ENCODE results near the gene RERE.
"Not testable (repeated sequence)": the region's sequence is repeated elsewhere in the genome, so short reads cannot be mapped to it uniquely, and the experiment has no call there.

RERE gene

GRCh38 chr1:8796812-8797211 lies 20.6 kb downstream of the RERE start:
- no peak for DNase-seq

- DNase-seq, result no peak
Measured at GRCh38 chr1:8794605-8795004, 22.8 kb downstream of the RERE start.

GRCh38 chr1:8791819-8792218 lies 25.6 kb downstream of the RERE start:
- DNase-seq, result no peak

GRCh38 chr1:8790987-8791386 lies 26.5 kb downstream of the RERE start:
- DNase-seq, result no peak

GRCh38 chr1:8790478-8790877 lies 27.0 kb downstream of the RERE start:
- no peak for DNase-seq

- no peak for DNase-seq
Measured at GRCh38 chr1:8789314-8790214, 27.9 kb downstream of the RERE start.

- DNase-seq, result no peak
Measured at GRCh38 chr1:8787218-8787617, 30.2 kb downstream of the RERE start.

GRCh38 chr1:8786204-8786603 lies 31.2 kb downstream of the RERE start:
- not testable (repeated sequence) for DNase-seq

GRCh38 chr1:8782955-8783354 lies 34.5 kb downstream of the RERE start:
- DNase-seq, result no peak

- no peak for DNase-seq
Measured at GRCh38 chr1:8782001-8782620, 35.3 kb downstream of the RERE start.

GRCh38 chr1:8780405-8780804 lies 37.0 kb downstream of the RERE start:
- DNase-seq, result no peak

GRCh38 chr1:8777867-8778266 lies 39.6 kb downstream of the RERE start:
- no peak for DNase-seq

GRCh38 chr1:8776104-8776503 lies 41.3 kb downstream of the RERE start:
- no peak for DNase-seq

- DNase-seq, result no peak
Measured at GRCh38 chr1:8767006-8767405, 50.4 kb downstream of the RERE start.

- DNase-seq, result no peak
Measured at GRCh38 chr1:8765198-8765597, 52.2 kb downstream of the RERE start.

GRCh38 chr1:8764293-8764937 lies 53.0 kb downstream of the RERE start:
- DNase-seq, result no peak

GRCh38 chr1:8763888-8764287 lies 53.6 kb downstream of the RERE start:
- peak in 1 of 3 donors; percentile 1 for DNase-seq

GRCh38 chr1:8754993-8755392 lies 62.4 kb downstream of the RERE start:
- DNase-seq, result no peak

- no peak for DNase-seq
Measured at GRCh38 chr1:8754247-8754650, 63.2 kb downstream of the RERE start.

- no peak for DNase-seq
Measured at GRCh38 chr1:8753736-8754135, 63.7 kb downstream of the RERE start.

GRCh38 chr1:8752921-8753713 lies 64.3 kb downstream of the RERE start:
- DNase-seq, result no peak

GRCh38 chr1:8752411-8752810 lies 65.0 kb downstream of the RERE start:
- no peak for DNase-seq

GRCh38 chr1:8751984-8752383 lies 65.5 kb downstream of the RERE start:
- no peak for DNase-seq

Measured in suppressor macrophage treated with lipopolysaccharide for 1 hour (primary cell).